GM20000 (cell line): ENCODE measurements around the gene AKAP6.

Experiments
- DNase-seq: peaks from one replicate; pipeline ENCODE4 v3.0.0; 2012; ENCODE audit warnings: low spot score
- CTCF ChIP-seq: IDR thresholded peaks from 2 replicates; pipeline ENCODE4 v1.5.1; 2012; ENCODE audit warnings: mild to moderate bottlenecking, control low read depth; ENCODE audit errors: extremely low read depth, missing control alignments

The AKAP6 gene

GRCh38 chr14:32826404-32827082 lies 497.4 kb downstream of the AKAP6 start:
- DNase-seq = no peak
- no peak for TF ChIP-seq CTCF

- no peak for TF ChIP-seq CTCF
- DNase-seq = no peak
Observed at GRCh38 chr14:32827514-32827913, 498.4 kb downstream of the AKAP6 start.

GRCh38 chr14:32835924-32836323 lies 506.8 kb downstream of the AKAP6 start:
- no peak for DNase-seq

DNA sequence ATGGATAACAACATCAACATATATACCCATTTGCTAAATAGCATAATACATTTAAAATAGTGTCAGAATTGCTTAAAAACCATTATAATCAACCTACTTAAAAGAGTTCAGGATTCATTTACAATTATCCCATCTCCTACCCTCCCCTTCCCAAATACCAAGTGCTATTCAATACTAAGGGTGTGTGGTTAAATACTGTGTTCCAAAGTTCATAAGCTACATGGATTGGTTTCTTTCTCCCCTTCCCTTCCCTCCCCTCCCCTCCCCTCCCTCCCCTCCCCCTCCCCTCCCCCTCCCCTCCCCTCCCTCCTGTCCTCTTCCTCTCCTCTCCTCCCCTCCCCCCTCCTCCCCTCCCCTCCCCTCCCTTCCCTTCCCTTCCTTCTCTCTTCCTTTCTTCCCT lies 512.6 kb downstream of the AKAP6 start:
- TF ChIP-seq CTCF = no peak

More at GRCh38 chr14:32835924-32836323, 506.8 kb downstream of the AKAP6 start:
- TF ChIP-seq CTCF = no peak

DNA sequence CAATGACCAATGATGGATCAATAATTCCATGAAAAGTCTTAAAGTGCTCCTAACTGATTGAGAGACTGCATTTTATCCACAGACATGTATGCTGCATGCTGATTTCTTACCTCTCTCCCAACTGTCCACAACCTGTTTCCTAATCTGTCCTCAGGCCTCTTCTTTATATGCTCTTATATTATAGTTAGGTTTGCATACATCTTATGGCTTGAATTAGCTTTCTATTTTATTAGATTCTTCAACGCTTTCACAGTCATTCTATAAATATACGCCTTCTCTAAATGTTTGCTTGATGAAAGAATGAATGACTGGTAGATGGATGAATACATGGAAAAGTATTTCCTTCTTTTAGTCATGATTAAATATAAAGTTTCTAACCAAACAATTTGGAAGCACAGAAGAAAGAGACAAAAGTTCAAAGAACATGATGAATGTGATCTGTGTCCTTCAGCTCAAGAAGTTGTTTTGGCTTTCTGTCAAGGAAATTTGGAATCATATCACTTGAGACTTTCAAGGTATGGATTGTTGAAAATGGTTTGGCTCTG lies 517.8 kb downstream of the AKAP6 start:
- no peak for TF ChIP-seq CTCF
- no peak for DNase-seq

More for the DNA sequence above, 512.6 kb downstream of the AKAP6 start:
- no peak for DNase-seq

DNA sequence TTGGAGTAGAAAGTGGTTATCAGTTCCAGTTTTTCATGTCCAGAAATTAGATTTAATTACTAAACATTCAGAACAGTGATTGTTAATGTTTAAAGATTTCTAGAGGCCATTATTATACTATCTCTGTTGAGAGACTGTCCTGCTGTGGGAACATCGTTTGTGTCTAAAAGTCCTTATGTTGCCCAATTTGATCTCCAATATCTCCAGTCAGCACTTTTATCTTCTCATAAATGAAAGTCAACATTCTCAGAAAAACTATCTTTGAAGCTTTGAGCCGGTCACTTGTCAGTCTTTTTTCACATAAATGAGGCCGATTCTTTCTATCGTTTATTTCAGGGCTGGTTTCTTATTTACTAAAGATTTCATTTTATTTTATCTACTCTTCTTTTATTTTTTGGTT lies 518.8 kb downstream of the AKAP6 start:
- TF ChIP-seq CTCF = no peak
- DNase-seq = no peak

GRCh38 chr14:32865827-32866376 lies 536.8 kb downstream of the AKAP6 start:
- no peak for TF ChIP-seq CTCF
- DNase-seq = no peak
